Measurements from ENCODE around the gene PTPRD.

The PTPRD gene

GRCh38 chr9:8877753-8878494 lies 1734.9 kb downstream of the PTPRD start:
- H3K4me1 ChIP-seq (ENCODE audit: control insufficient read depth, insufficient read depth, low read length): no peaks in the 10 kb centered on the region
- H3K27ac ChIP-seq (ENCODE audit: insufficient read depth, low read depth, low read length, poor library complexity, severe bottlenecking): no peak overlapping the region
- H3K9me3 ChIP-seq (ENCODE audit: control insufficient read depth, low read length): no peaks in the 10 kb centered on the region
- H3K27me3 ChIP-seq (ENCODE audit: control insufficient read depth, insufficient read depth, low read length, poor library complexity, severe bottlenecking): no peaks in the 10 kb centered on the region
- WGBS, 2 experiments: 91 to 96% methylated on average over 3 of the region's 3 CpGs
- no peak overlapping the region for H3K4me3 ChIP-seq (ENCODE audit: insufficient read depth, low read depth, low read length)
- H3K36me3 ChIP-seq (ENCODE audit: control insufficient read depth, insufficient read depth, low read length): no peaks in the 10 kb centered on the region

- Histone ChIP-seq H3K9me3 (ENCODE audit: control insufficient read depth, low read length) (no peaks in the 10 kb centered on the region), H3K4me1 (ENCODE audit: control insufficient read depth, insufficient read depth, low read length) (no peaks in the 10 kb centered on the region), H3K4me3 (ENCODE audit: insufficient read depth, low read depth, low read length) (no peak overlapping the region), H3K27ac (ENCODE audit: insufficient read depth, low read depth, low read length, poor library complexity, severe bottlenecking) (no peak overlapping the region), H3K36me3 (ENCODE audit: control insufficient read depth, insufficient read depth, low read length) (no peaks in the 10 kb centered on the region), H3K27me3 (ENCODE audit: control insufficient read depth, insufficient read depth, low read length, poor library complexity, severe bottlenecking) (no peaks in the 10 kb centered on the region)
- 88 to 96% methylated on average over 2 of the region's 2 CpGs for WGBS, 2 experiments
These were observed 1736.5 kb downstream of the PTPRD start for GRCh38 chr9:8876303-8876702.

- Histone ChIP-seq H3K36me3 (ENCODE audit: control insufficient read depth, insufficient read depth, low read length) (no peaks in the 10 kb centered on the region), H3K4me3 (ENCODE audit: insufficient read depth, low read depth, low read length) (no peak overlapping the region), H3K27ac (ENCODE audit: insufficient read depth, low read depth, low read length, poor library complexity, severe bottlenecking) (no peak overlapping the region), H3K4me1 (ENCODE audit: control insufficient read depth, insufficient read depth, low read length) (no peaks in the 10 kb centered on the region), H3K9me3 (ENCODE audit: control insufficient read depth, low read length) (no peaks in the 10 kb centered on the region), H3K27me3 (ENCODE audit: control insufficient read depth, insufficient read depth, low read length, poor library complexity, severe bottlenecking) (no peaks in the 10 kb centered on the region)
- WGBS, 2 experiments: 91 to 100% methylated on average over 1 of the region's 1 CpG
These were observed 1738.3 kb downstream of the PTPRD start for GRCh38 chr9:8874482-8874881.

- H3K4me1 ChIP-seq (ENCODE audit: control insufficient read depth, insufficient read depth, low read length): peaks cover 8% of the 10 kb centered on the region
- no peak overlapping the region for H3K27ac ChIP-seq (ENCODE audit: insufficient read depth, low read depth, low read length, poor library complexity, severe bottlenecking)
- H3K36me3 ChIP-seq (ENCODE audit: control insufficient read depth, insufficient read depth, low read length): no peaks in the 10 kb centered on the region
- WGBS, 2 experiments: 91 to 92% methylated on average over 3 of the region's 3 CpGs
- no peaks in the 10 kb centered on the region for H3K27me3 ChIP-seq (ENCODE audit: control insufficient read depth, insufficient read depth, low read length, poor library complexity, severe bottlenecking)
- H3K9me3 ChIP-seq (ENCODE audit: control insufficient read depth, low read length): no peaks in the 10 kb centered on the region
- H3K4me3 ChIP-seq (ENCODE audit: insufficient read depth, low read depth, low read length): no peak overlapping the region
These were observed 1740.0 kb downstream of the PTPRD start for GRCh38 chr9:8872802-8873201.

- Histone ChIP-seq H3K27ac (ENCODE audit: insufficient read depth, low read depth, low read length, poor library complexity, severe bottlenecking) (no peak overlapping the region), H3K9me3 (ENCODE audit: control insufficient read depth, low read length) (no peaks in the 10 kb centered on the region), H3K4me1 (ENCODE audit: control insufficient read depth, insufficient read depth, low read length) (peaks cover 8% of the 10 kb centered on the region), H3K27me3 (ENCODE audit: control insufficient read depth, insufficient read depth, low read length, poor library complexity, severe bottlenecking) (no peaks in the 10 kb centered on the region), H3K36me3 (ENCODE audit: control insufficient read depth, insufficient read depth, low read length) (no peaks in the 10 kb centered on the region), H3K4me3 (ENCODE audit: insufficient read depth, low read depth, low read length) (no peak overlapping the region)
- 93 to 94% methylated on average over 3 of the region's 3 CpGs for WGBS, 2 experiments
These were observed 1740.9 kb downstream of the PTPRD start for GRCh38 chr9:8871796-8872445.

- H3K36me3 ChIP-seq (ENCODE audit: control insufficient read depth, insufficient read depth, low read length): no peaks in the 10 kb centered on the region
- no peak overlapping the region for H3K4me3 ChIP-seq (ENCODE audit: insufficient read depth, low read depth, low read length)
- no peaks in the 10 kb centered on the region for H3K9me3 ChIP-seq (ENCODE audit: control insufficient read depth, low read length)
- no CpG with 5 or more reads among the region's 1 CpG for WGBS, 2 experiments
- H3K27me3 ChIP-seq (ENCODE audit: control insufficient read depth, insufficient read depth, low read length, poor library complexity, severe bottlenecking): no peaks in the 10 kb centered on the region
- H3K27ac ChIP-seq (ENCODE audit: insufficient read depth, low read depth, low read length, poor library complexity, severe bottlenecking): no peak overlapping the region
- peaks cover 8% of the 10 kb centered on the region for H3K4me1 ChIP-seq (ENCODE audit: control insufficient read depth, insufficient read depth, low read length)
These were observed 1741.4 kb downstream of the PTPRD start for GRCh38 chr9:8871396-8871795.

- Histone ChIP-seq H3K36me3 (ENCODE audit: control insufficient read depth, insufficient read depth, low read length) (no peaks in the 10 kb centered on the region), H3K4me3 (ENCODE audit: insufficient read depth, low read depth, low read length) (no peak overlapping the region), H3K27me3 (ENCODE audit: control insufficient read depth, insufficient read depth, low read length, poor library complexity, severe bottlenecking) (no peaks in the 10 kb centered on the region), H3K27ac (ENCODE audit: insufficient read depth, low read depth, low read length, poor library complexity, severe bottlenecking) (no peak overlapping the region), H3K4me1 (ENCODE audit: control insufficient read depth, insufficient read depth, low read length) (peaks cover 9% of the 10 kb centered on the region), H3K9me3 (ENCODE audit: control insufficient read depth, low read length) (no peaks in the 10 kb centered on the region)
- 91 to 96% methylated on average over 2 of the region's 3 CpGs for whole genome bisulfite sequencing, 2 experiments
These were observed 1743.0 kb downstream of the PTPRD start for GRCh38 chr9:8869812-8870211.

- H3K36me3 ChIP-seq (ENCODE audit: control insufficient read depth, insufficient read depth, low read length): no peaks in the 10 kb centered on the region
- H3K4me1 ChIP-seq (ENCODE audit: control insufficient read depth, insufficient read depth, low read length): peaks cover 18% of the 10 kb centered on the region
- no peak overlapping the region for H3K4me3 ChIP-seq (ENCODE audit: insufficient read depth, low read depth, low read length)
- 80% methylated on average over 1 of the region's 1 CpG; no CpG with 5 or more reads in 1 of the 2 experiments for WGBS, 2 experiments
- H3K9me3 ChIP-seq (ENCODE audit: control insufficient read depth, low read length): no peaks in the 10 kb centered on the region
- H3K27ac ChIP-seq (ENCODE audit: insufficient read depth, low read depth, low read length, poor library complexity, severe bottlenecking): no peak overlapping the region
- no peaks in the 10 kb centered on the region for H3K27me3 ChIP-seq (ENCODE audit: control insufficient read depth, insufficient read depth, low read length, poor library complexity, severe bottlenecking)
These were observed 1744.2 kb downstream of the PTPRD start for GRCh38 chr9:8868632-8869031.

- H3K36me3 ChIP-seq (ENCODE audit: control insufficient read depth, insufficient read depth, low read length): no peaks in the 10 kb centered on the region
- no peak overlapping the region for H3K27ac ChIP-seq (ENCODE audit: insufficient read depth, low read depth, low read length, poor library complexity, severe bottlenecking)
- H3K4me1 ChIP-seq (ENCODE audit: control insufficient read depth, insufficient read depth, low read length): peaks cover 18% of the 10 kb centered on the region
- no peaks in the 10 kb centered on the region for H3K27me3 ChIP-seq (ENCODE audit: control insufficient read depth, insufficient read depth, low read length, poor library complexity, severe bottlenecking)
- WGBS, 2 experiments: 79 to 80% methylated on average over 1 of the region's 1 CpG
- H3K9me3 ChIP-seq (ENCODE audit: control insufficient read depth, low read length): no peaks in the 10 kb centered on the region
- no peak overlapping the region for H3K4me3 ChIP-seq (ENCODE audit: insufficient read depth, low read depth, low read length)
These were observed 1745.7 kb downstream of the PTPRD start for GRCh38 chr9:8867148-8867547.

- Histone ChIP-seq H3K36me3 (ENCODE audit: control insufficient read depth, insufficient read depth, low read length) (no peaks in the 10 kb centered on the region), H3K9me3 (ENCODE audit: control insufficient read depth, low read length) (no peaks in the 10 kb centered on the region), H3K27ac (ENCODE audit: insufficient read depth, low read depth, low read length, poor library complexity, severe bottlenecking) (peak overlapping the region; percentile 61), H3K27me3 (ENCODE audit: control insufficient read depth, insufficient read depth, low read length, poor library complexity, severe bottlenecking) (no peaks in the 10 kb centered on the region), H3K4me3 (ENCODE audit: insufficient read depth, low read depth, low read length) (no peak overlapping the region), H3K4me1 (ENCODE audit: control insufficient read depth, insufficient read depth, low read length) (peaks cover 21% of the 10 kb centered on the region)
- 35 to 45% methylated on average over 3 of the region's 3 CpGs for WGBS, 2 experiments
These were observed 1748.3 kb downstream of the PTPRD start for GRCh38 chr9:8864545-8864896.
